Transverse colon (tissue), 4 donors: ENCODE data around the gene SLC13A1. TPM values are rescaled to one million over a fixed set of nuclear protein-coding genes. Genes with fewer than 3 reads are reported as not detected.
"Not testable (repeated sequence)": the region's sequence is repeated elsewhere in the genome, so short reads cannot be mapped to it uniquely, and the experiment has no call there.

ENCODE experiments used
- DNase-seq: peaks from one replicate; pipeline ENCODE4 v3.0.0-alpha.2; 2019
- H3K27ac ChIP-seq, 4 donors: fragments of 200-600 bp; sonication (generic); 2 replicates each; pipeline ENCODE4 v1.5.1; 2016 to 2018; ENCODE audit warnings: inconsistent platforms in 4 of 4
- H3K27me3 ChIP-seq: fragments of 200-600 bp; sonication (generic); 2 replicates; pipeline ENCODE4 v1.5.1; 2017; ENCODE audit warnings: inconsistent platforms
- H3K36me3 ChIP-seq, 4 donors: fragments of 200-600 bp; sonication (generic); 2 replicates each; pipeline ENCODE4 v1.5.1; 2017 to 2019; ENCODE audit warnings: inconsistent platforms in 4 of 4
- H3K4me1 ChIP-seq, 4 donors: fragments of 200-600 bp; sonication (generic); 2 replicates each; pipeline ENCODE4 v1.5.1; 2017 to 2020; ENCODE audit warnings: inconsistent platforms in 4 of 4
- H3K4me3 ChIP-seq, 4 donors: fragments of 200-600 bp; sonication (generic); 1 replicate in 1 of 4; 2 replicates in 3 of 4; pipeline versions ENCODE4 v1.5.1 to v1.6.1; 2017 to 2019; ENCODE audit warnings: inconsistent platforms in 4 of 4
- H3K9me3 ChIP-seq, 2 donors: fragments of 200-600 bp; sonication (generic); 2 replicates each; pipeline ENCODE4 v1.5.1; 2017 to 2019; ENCODE audit warnings: inconsistent platforms in 2 of 2
- CTCF ChIP-seq, 5 experiments: fragments of 200-600 bp in 3 of 5; fragments of 450-650 bp in 2 of 5; sonication (generic) in 3 of 5; IDR thresholded peaks; 1 replicate in 2 of 5; 2 replicates in 3 of 5; pipeline ENCODE4 v1.5.1; 2016 to 2017; ENCODE audit warnings: antibody characterized with exemption in 5 of 5, inconsistent platforms in 3 of 5, mild to moderate bottlenecking in 2 of 5, moderate library complexity in 1 of 5
- EP300 ChIP-seq: sonication (generic); formaldehyde crosslinking; IDR thresholded peaks from one replicate; pipeline ENCODE4 v1.6.1; 2017; ENCODE audit warnings: antibody characterized with exemption, low read depth
- POLR2A ChIP-seq: fragments of 450-650 bp; IDR thresholded peaks from one replicate; pipeline ENCODE4 v1.6.1; 2016; ENCODE audit warnings: antibody characterized with exemption, mild to moderate bottlenecking, moderate library complexity
- POLR2AphosphoS5 ChIP-seq, 3 donors: sonication (generic); formaldehyde crosslinking; IDR thresholded peaks; one replicate each; pipeline ENCODE4 v1.6.1; 2016; ENCODE audit warnings: antibody characterized with exemption in 3 of 3
- WGBS, 2 donors: methylation state at CpG; one replicate each; pipeline ENCODE4 v1.1.5; 2018; ENCODE audit warnings: low coverage in 1 of 2; 5-methylcytosine and 5-hydroxymethylcytosine counted together
- in situ Hi-C, 4 donors: fragments of 200-750 bp; cut with MboI; loops; one replicate each; pipeline versions ENCODE4 v1.15.0 to v1.15.1; 2017; ENCODE audit warnings: low sequenced_read_pairs in 3 of 4, low pct_ligation_motif_present in 1 of 4, low pct_unique_long_range_greater_than_20kb in 1 of 4
- intact Hi-C: fragments of 100-400 bp; cut with DNase I; formaldehyde crosslinking; loops from one replicate; pipeline ENCODE4 v1.15.1; 2023; ENCODE audit warnings: low total_unique reads
- total RNA-seq, 4 donors: library from RNA; depleted of rRNA; stranded (reverse); fragments of >200 nt; gene quantifications; one replicate each; pipeline ENCODE4 v1.1.0, GENCODE V29; 2016

The SLC13A1 gene
- total RNA-seq, 4 donors from 2014 or later = 2.1 to 7.5 TPM; not detected in 2

GRCh38 chr7:123096434-123096833 lies 103.3 kb downstream of the SLC13A1 start:
- no peaks in the 10 kb centered on the region for H3K36me3 ChIP-seq
- H3K9me3 ChIP-seq = no peaks in the 10 kb centered on the region
- no peak overlapping the region for H3K4me3 ChIP-seq
- TF ChIP-seq POLR2AphosphoS5 (IDR thresholded peaks at IDR 0.05) (no peak), POLR2A (no peak), CTCF (IDR thresholded peaks at IDR 0.05) (no peak), EP300 (no peak)
- in situ Hi-C loops (no loop called here), intact Hi-C loops (no loop called here)
- H3K4me1 ChIP-seq = no peaks in the 10 kb centered on the region
- DNase-seq = no peak
- no peaks in the 10 kb centered on the region for H3K27me3 ChIP-seq
- WGBS, 2 donors = 67 to 78% methylated on average over 1 of the region's 1 CpG
- H3K27ac ChIP-seq = no peak overlapping the region

- Histone ChIP-seq H3K27ac (no peak overlapping the region), H3K4me3 (no peak overlapping the region), H3K27me3 (no peaks in the 10 kb centered on the region), H3K9me3 (no peaks in the 10 kb centered on the region), H3K36me3 (no peaks in the 10 kb centered on the region), H3K4me1 (no peaks in the 10 kb centered on the region)
- WGBS, 2 donors = 54 to 77% methylated on average over 2 of the region's 2 CpGs
- TF ChIP-seq CTCF (IDR thresholded peaks at IDR 0.05) (no peak), EP300 (no peak), POLR2A (no peak), POLR2AphosphoS5 (IDR thresholded peaks at IDR 0.05) (no peak)
- intact Hi-C loops (no loop called here), in situ Hi-C loops (no loop called here)
- no peak for DNase-seq
Observed at GRCh38 chr7:123090456-123090855, 109.3 kb downstream of the SLC13A1 start.

GRCh38 chr7:123086910-123087309 lies 112.9 kb downstream of the SLC13A1 start:
- in situ Hi-C loops = not testable (repeated sequence)

GRCh38 chr7:123084861-123085260 lies 114.9 kb downstream of the SLC13A1 start:
- H3K4me3 ChIP-seq, H3K4me1 ChIP-seq, H3K36me3 ChIP-seq, in situ Hi-C loops, H3K9me3 ChIP-seq, intact Hi-C loops, H3K27me3 ChIP-seq, DNase-seq, H3K27ac ChIP-seq: not testable (repeated sequence)
- WGBS, 2 donors = 88% methylated on average over 9 of the region's 9 CpGs; no CpG with 5 or more reads in 1 of the 2 donors

More at GRCh38 chr7:123086910-123087309, 112.9 kb downstream of the SLC13A1 start:
- H3K9me3 ChIP-seq, intact Hi-C loops, H3K27me3 ChIP-seq, H3K4me1 ChIP-seq, H3K36me3 ChIP-seq, H3K27ac ChIP-seq, DNase-seq, H3K4me3 ChIP-seq: not testable (repeated sequence)
- 67 to 84% methylated on average over 1 of the region's 1 CpG for WGBS, 2 donors

- in situ Hi-C loops (no loop called here), intact Hi-C loops (no loop called here)
- Histone ChIP-seq H3K4me3 (no peak overlapping the region), H3K36me3 (no peaks in the 10 kb centered on the region), H3K27ac (no peak overlapping the region), H3K4me1 (no peaks in the 10 kb centered on the region), H3K27me3 (no peaks in the 10 kb centered on the region), H3K9me3 (no peaks in the 10 kb centered on the region)
- no peak for TF ChIP-seq POLR2A
- TF ChIP-seq EP300 = no peak
- no peak for TF ChIP-seq POLR2AphosphoS5 (IDR thresholded peaks at IDR 0.05)
- TF ChIP-seq CTCF (IDR thresholded peaks at IDR 0.05) = no peak
- DNase-seq = no peak
- 93% methylated on average over 1 of the region's 1 CpG; no CpG with 5 or more reads in 1 of the 2 donors for WGBS, 2 donors
Observed at GRCh38 chr7:123079021-123079420, 120.7 kb downstream of the SLC13A1 start.
